Neuronal stem cell (in vitro differentiated cells): ENCODE measurements around the gene ARHGAP42.

Source experiments
- DNase-seq: peaks from one replicate; pipeline ENCODE4 v3.0.0-alpha.2; 2013; ENCODE audit warnings: low spot score
- H2AFZ ChIP-seq: one replicate; pipeline ENCODE4 v1.6.1; 2013; ENCODE audit warnings: mild to moderate bottlenecking, low read length, inconsistent platforms
- H2AK5ac ChIP-seq: 2 replicates; pipeline ENCODE4 v1.6.1; 2013; ENCODE audit warnings: low read depth, mild to moderate bottlenecking, inconsistent platforms, low read length, moderate library complexity, mixed read lengths
- H2BK120ac ChIP-seq: 2 replicates; pipeline ENCODE4 v1.6.1; 2013; ENCODE audit warnings: low read depth, mild to moderate bottlenecking, inconsistent platforms, low read length, moderate library complexity, mixed read lengths
- H2BK12ac ChIP-seq: one replicate; pipeline ENCODE4 v1.6.1; 2013; ENCODE audit warnings: low read length, inconsistent platforms
- H2BK15ac ChIP-seq: 2 replicates; pipeline ENCODE4 v1.6.1; 2013; ENCODE audit warnings: mild to moderate bottlenecking, low read length, inconsistent platforms, mixed read lengths
- H2BK5ac ChIP-seq: one replicate; pipeline ENCODE4 v1.6.1; 2013; ENCODE audit warnings: inconsistent platforms, mild to moderate bottlenecking, low read length, moderate library complexity
- H3K14ac ChIP-seq: one replicate; pipeline ENCODE4 v1.6.1; 2013; ENCODE audit warnings: low read length, inconsistent platforms
- H3K18ac ChIP-seq: 2 replicates; pipeline ENCODE4 v1.6.1; 2013; ENCODE audit warnings: low read length, inconsistent platforms
- H3K23ac ChIP-seq: 2 replicates; pipeline ENCODE4 v1.6.1; 2013; ENCODE audit warnings: low read depth, mild to moderate bottlenecking, mixed read lengths, low read length, inconsistent platforms; ENCODE audit not compliant: poor library complexity
- H3K27ac ChIP-seq: replicated peaks from 3 replicates; pipeline ENCODE4 v1.5.1; 2013; ENCODE audit warnings: low read length, inconsistent platforms
- H3K27me3 ChIP-seq, 3 experiments: 2 replicates each; pipeline ENCODE4 v1.6.1; 2013; ENCODE audit warnings: low read length in 3 of 3, mild to moderate bottlenecking in 2 of 3, inconsistent platforms in 1 of 3, low read depth in 1 of 3, mixed read lengths in 1 of 3, moderate library complexity in 1 of 3; ENCODE audit not compliant: control insufficient read depth in 3 of 3, insufficient read depth in 3 of 3
- H3K36me3 ChIP-seq, 2 donors: replicated peaks in 1 of 2; 2 replicates each; pipeline ENCODE4 v1.6.1; 2013; ENCODE audit warnings: low read length in 2 of 2; ENCODE audit not compliant: control insufficient read depth in 2 of 2, insufficient read depth in 2 of 2
- H3K4ac ChIP-seq: 2 replicates; pipeline ENCODE4 v1.6.1; 2013; ENCODE audit warnings: inconsistent platforms, mild to moderate bottlenecking, low read length, moderate library complexity
- H3K4me1 ChIP-seq, 2 donors: 1 replicate in 1 of 2; 2 replicates in 1 of 2; pipeline ENCODE4 v1.6.1; 2013; ENCODE audit warnings: low read length in 2 of 2, low read depth in 1 of 2; ENCODE audit not compliant: control insufficient read depth in 2 of 2, insufficient read depth in 1 of 2
- H3K4me2 ChIP-seq: one replicate; pipeline ENCODE4 v1.6.1; 2013; ENCODE audit warnings: mild to moderate bottlenecking, low read length, inconsistent platforms; ENCODE audit not compliant: insufficient read depth, poor library complexity, severe bottlenecking
- H3K4me3 ChIP-seq, 2 donors: 2 replicates each; pipeline ENCODE4 v1.5.1; 2013; ENCODE audit warnings: low read length in 2 of 2, mild to moderate bottlenecking in 2 of 2, inconsistent platforms in 1 of 2, moderate library complexity in 1 of 2
- H3K79me1 ChIP-seq: one replicate; pipeline ENCODE4 v1.6.1; 2013; ENCODE audit warnings: low read depth, mild to moderate bottlenecking, inconsistent platforms, low read length, moderate library complexity
- H3K9ac ChIP-seq: one replicate; pipeline ENCODE4 v1.6.1; 2013; ENCODE audit warnings: mild to moderate bottlenecking, low read depth, low read length, inconsistent platforms; ENCODE audit not compliant: poor library complexity
- H3K9me3 ChIP-seq, 2 donors: replicated peaks in 1 of 2; 2 replicates each; pipeline versions ENCODE3 to v1.6.1; 2013; ENCODE audit warnings: low read length in 2 of 2, mild to moderate bottlenecking in 2 of 2, inconsistent platforms in 1 of 2, low read depth in 1 of 2, mixed read lengths in 1 of 2, moderate library complexity in 1 of 2; ENCODE audit not compliant: control insufficient read depth in 2 of 2, insufficient read depth in 1 of 2
- H4K8ac ChIP-seq: one replicate; pipeline ENCODE4 v1.6.1; 2013; ENCODE audit warnings: low read depth, mild to moderate bottlenecking, inconsistent platforms, low read length, moderate library complexity
- H4K91ac ChIP-seq: one replicate; pipeline ENCODE4 v1.6.1; 2013; ENCODE audit warnings: low read length, low read depth, mild to moderate bottlenecking, inconsistent platforms; ENCODE audit not compliant: poor library complexity
- WGBS, 2 donors: extraction: QIAGEN DNeasy Blood & Tissue Kit; methylation state at CpG; one replicate each; pipeline ENCODE4 v1.1.7; 2013; ENCODE audit warnings: missing lambda C conversion rate in 2 of 2, mixed read lengths in 1 of 2; ENCODE audit not compliant: insufficient read length in 2 of 2, insufficient replicate concordance in 1 of 2; ENCODE audit errors: extremely low coverage in 2 of 2; 5-methylcytosine and 5-hydroxymethylcytosine counted together

The ARHGAP42 gene

DNA sequence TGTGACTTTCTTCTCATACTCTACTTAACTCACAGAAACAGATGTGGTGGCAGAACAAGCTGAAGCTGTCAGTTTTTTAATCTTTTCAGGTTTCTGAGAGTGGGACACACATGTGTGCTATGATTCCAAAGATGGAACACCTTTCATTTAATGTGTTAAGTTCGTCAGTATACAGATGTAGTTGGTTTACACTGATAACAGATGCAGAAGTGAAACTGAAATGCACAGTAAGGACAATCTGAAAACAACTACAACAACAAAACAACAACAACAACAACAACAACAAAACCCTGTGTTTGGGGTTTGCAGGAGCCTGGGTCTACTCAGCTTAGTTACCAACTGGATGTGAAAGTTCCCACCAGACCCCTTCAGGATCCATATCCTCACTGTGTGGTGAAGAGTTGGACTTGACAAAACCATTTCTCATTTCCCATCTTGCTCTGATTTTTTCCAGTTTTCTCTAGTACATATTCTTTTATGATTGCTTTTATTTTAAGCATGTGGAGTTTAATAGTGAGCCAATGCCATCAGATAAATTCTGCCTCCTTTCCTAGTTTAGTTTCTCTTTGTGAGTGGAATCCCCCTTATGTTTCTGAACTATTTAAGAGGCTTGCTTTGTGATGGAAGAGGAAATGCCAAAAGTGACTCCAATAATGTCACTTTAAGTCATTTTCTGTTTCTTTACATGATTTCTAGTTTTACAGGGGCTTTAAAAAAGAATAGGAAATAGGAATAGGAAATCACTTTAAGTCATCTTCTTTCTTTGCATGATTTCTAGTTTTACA is 47.8 kb downstream of the ARHGAP42 start:
- Histone ChIP-seq H3K18ac (no peak overlapping the region), H4K91ac (no peak overlapping the region), H4K8ac (no peak overlapping the region), H2AK5ac (no peak overlapping the region), H3K27ac (no peak overlapping the region), H3K4me1 (peaks cover 4 to 12% of the 10 kb centered on the region in 2 donors), H2BK15ac (no peak overlapping the region), H2BK120ac (no peak overlapping the region), H2BK5ac (no peak overlapping the region), H3K14ac (no peak overlapping the region), H3K27me3 (no peaks in the 10 kb centered on the region), H3K36me3 (no peaks in the 10 kb centered on the region), H2BK12ac (no peak overlapping the region), H3K4ac (no peak overlapping the region), H2AFZ (no peak overlapping the region), H3K9me3 (peaks cover 0 to 4% of the 10 kb centered on the region in 2 donors), H3K4me3 (no peak overlapping the region), H3K9ac (no peak overlapping the region), H3K23ac (no peak overlapping the region), H3K4me2 (no peak overlapping the region), H3K79me1 (no peaks in the 10 kb centered on the region)
- no CpG with 5 or more reads among the region's 1 CpG for WGBS, 2 donors
- DNase-seq: no peak

DNA sequence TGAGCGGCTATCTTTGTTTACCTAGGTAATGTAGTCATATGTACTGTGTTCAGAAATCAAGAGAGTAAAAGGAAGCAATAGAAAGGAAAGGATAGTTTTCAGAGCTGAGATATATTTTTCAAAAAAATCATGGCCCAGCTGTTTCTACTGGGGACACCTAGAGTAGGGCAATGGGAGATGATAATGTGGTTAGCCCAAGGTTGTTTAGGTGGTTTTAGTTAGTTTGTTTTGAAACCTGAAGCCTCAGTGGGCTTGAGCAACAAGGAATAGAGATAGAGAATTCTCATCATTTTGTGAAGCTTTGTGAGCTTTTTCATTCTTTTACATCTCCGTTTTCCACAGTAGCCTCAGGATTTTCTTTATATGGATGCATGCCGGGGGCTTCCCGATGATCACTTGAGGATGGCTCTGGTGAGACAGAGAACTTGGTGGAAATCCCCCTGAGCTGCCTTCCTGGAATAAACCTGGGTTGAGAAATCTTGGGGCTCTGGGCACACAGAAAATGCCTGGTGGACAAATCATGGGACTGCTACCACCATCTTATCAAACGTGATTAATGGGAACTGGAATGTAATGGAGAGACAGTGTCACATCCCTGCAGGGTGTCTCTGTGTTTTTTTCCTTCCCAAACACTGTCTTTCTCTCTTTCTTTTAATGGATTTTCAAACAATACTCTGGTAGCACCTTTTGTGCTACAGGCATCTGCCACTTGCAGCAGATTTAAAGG is 49.0 kb downstream of the ARHGAP42 start:
- Histone ChIP-seq H3K27ac (peak overlapping the region; percentile 31), H2BK15ac (no peak overlapping the region), H2AK5ac (no peak overlapping the region), H3K4me3 (no peak overlapping the region), H3K4me2 (no peak overlapping the region), H3K18ac (no peak overlapping the region), H3K4me1 (peaks cover 7 to 21% of the 10 kb centered on the region in 2 donors), H3K4ac (no peak overlapping the region), H2BK5ac (no peak overlapping the region), H4K91ac (no peak overlapping the region), H2BK120ac (no peak overlapping the region), H3K79me1 (no peaks in the 10 kb centered on the region), H3K9me3 (peaks cover 0 to 4% of the 10 kb centered on the region in 2 donors), H3K9ac (no peak overlapping the region), H4K8ac (no peak overlapping the region), H2AFZ (no peak overlapping the region), H3K14ac (no peak overlapping the region), H3K27me3 (no peaks in the 10 kb centered on the region), H2BK12ac (no peak overlapping the region), H3K36me3 (no peaks in the 10 kb centered on the region), H3K23ac (no peak overlapping the region)
- no peak for DNase-seq
- WGBS, 2 donors: no CpG with 5 or more reads among the region's 5 CpGs

DNA sequence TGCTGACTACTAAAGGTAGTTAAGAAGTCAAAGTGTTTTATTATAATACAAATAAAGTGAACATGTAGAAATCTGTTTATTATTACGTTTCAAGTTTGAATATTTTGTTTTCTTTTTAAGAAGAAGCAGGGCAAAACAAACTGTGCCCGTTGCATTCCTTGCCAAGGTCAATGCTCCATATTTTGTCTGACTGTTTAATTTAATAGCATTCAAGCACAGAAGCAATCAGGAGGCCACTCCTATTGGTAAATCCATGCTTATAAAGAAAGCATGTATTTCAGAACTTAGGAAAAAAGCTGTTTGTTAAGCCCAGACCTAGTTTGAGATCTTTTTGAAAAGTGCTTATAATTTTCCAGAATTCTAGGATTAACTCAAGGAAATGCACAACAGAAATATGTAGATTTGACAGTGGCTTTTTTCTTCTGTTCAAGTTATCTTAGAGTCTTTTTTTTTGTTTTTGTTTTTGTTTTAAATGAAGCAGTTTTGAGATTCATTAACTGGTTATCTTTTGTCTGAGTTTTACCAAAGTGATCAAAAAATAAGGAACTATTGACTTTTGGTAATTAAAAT is 51.7 kb downstream of the ARHGAP42 start:
- no peak overlapping the region for H3K23ac ChIP-seq
- no CpG with 5 or more reads among the region's 2 CpGs for WGBS, 2 donors
- H3K9me3 ChIP-seq: peaks cover 0 to 4% of the 10 kb centered on the region in 2 donors
- no peak overlapping the region for H3K14ac ChIP-seq
- no peak overlapping the region for H3K18ac ChIP-seq
- no peaks in the 10 kb centered on the region for H3K79me1 ChIP-seq
- H3K4ac ChIP-seq: no peak overlapping the region
- H3K4me2 ChIP-seq: no peak overlapping the region
- no peak overlapping the region for H3K27ac ChIP-seq
- peaks cover 11 to 23% of the 10 kb centered on the region in 2 donors for H3K4me1 ChIP-seq
- H3K9ac ChIP-seq: no peak overlapping the region
- no peak overlapping the region for H2BK12ac ChIP-seq
- peak overlapping the region; percentile 77 for H2AFZ ChIP-seq
- H2AK5ac ChIP-seq: no peak overlapping the region
- H3K4me3 ChIP-seq: no peak overlapping the region
- no peak overlapping the region for H2BK120ac ChIP-seq
- H4K91ac ChIP-seq: no peak overlapping the region
- no peaks in the 10 kb centered on the region for H3K27me3 ChIP-seq
- no peak overlapping the region for H4K8ac ChIP-seq
- no peak for DNase-seq
- H2BK15ac ChIP-seq: no peak overlapping the region
- H3K36me3 ChIP-seq: no peaks in the 10 kb centered on the region
- H2BK5ac ChIP-seq: no peak overlapping the region

DNA sequence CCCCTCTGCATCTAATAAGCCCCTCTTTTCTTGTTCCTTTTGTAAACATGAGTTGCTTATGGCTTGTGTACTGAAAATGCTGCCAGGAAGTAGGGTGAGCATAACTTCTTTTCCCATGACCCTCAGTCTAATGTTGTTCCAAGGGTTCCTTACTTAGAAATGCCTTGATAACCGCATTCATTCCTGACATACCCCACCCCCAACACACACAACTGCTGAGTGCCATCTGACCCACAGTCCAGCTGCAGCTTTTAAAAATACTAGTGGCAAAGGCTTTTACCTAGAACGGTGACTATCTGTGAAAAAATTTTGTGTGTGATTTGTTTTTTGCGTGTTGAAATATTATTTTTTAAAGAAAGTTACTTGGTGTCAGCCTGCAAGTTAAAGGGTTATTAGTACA is 52.6 kb downstream of the ARHGAP42 start:
- no peaks in the 10 kb centered on the region for H3K27me3 ChIP-seq
- H3K9ac ChIP-seq: no peak overlapping the region
- no peak overlapping the region for H3K14ac ChIP-seq
- H3K18ac ChIP-seq: no peak overlapping the region
- no peak overlapping the region for H2BK5ac ChIP-seq
- H3K4me1 ChIP-seq: peaks cover 11 to 23% of the 10 kb centered on the region in 2 donors
- H4K91ac ChIP-seq: no peak overlapping the region
- H3K4ac ChIP-seq: no peak overlapping the region
- H2BK120ac ChIP-seq: no peak overlapping the region
- H3K4me3 ChIP-seq: no peak overlapping the region
- H2AFZ ChIP-seq: peak overlapping the region; percentile 77
- H2BK12ac ChIP-seq: no peak overlapping the region
- no peaks in the 10 kb centered on the region for H3K79me1 ChIP-seq
- no peaks in the 10 kb centered on the region for H3K36me3 ChIP-seq
- H3K9me3 ChIP-seq: peaks cover 0 to 4% of the 10 kb centered on the region in 2 donors
- H4K8ac ChIP-seq: no peak overlapping the region
- no CpG with 5 or more reads among the region's 3 CpGs for WGBS, 2 donors
- no peak for DNase-seq
- H3K27ac ChIP-seq: no peak overlapping the region
- H3K4me2 ChIP-seq: no peak overlapping the region
- H2BK15ac ChIP-seq: no peak overlapping the region
- no peak overlapping the region for H2AK5ac ChIP-seq
- H3K23ac ChIP-seq: no peak overlapping the region
